HEK293 (cell line): ENCODE measurements around the gene SLC25A31.

Experiments used
- CTCF ChIA-PET: fragments of 350-600 bp; formaldehyde crosslinking; extraction: SDS; loops from one replicate; lab custom pipeline; 2021; ENCODE audit warnings: antibody characterized with exemption; lab: Yijun Ruan, JAX
- POLR2A ChIA-PET: fragments of 300-600 bp; formaldehyde crosslinking; extraction: SDS; loops from one replicate; lab custom pipeline; 2020; ENCODE audit warnings: antibody characterized with exemption, inconsistent platforms; lab: Yijun Ruan, JAX
- H3K27ac ChIP-seq: fragments of 200-500 bp; sonication (Bioruptor generic); 2 replicates; pipeline ENCODE4 v1.5.1; 2014; ENCODE audit warnings: low read depth, low read length, control low read depth, inconsistent platforms; ENCODE audit errors: extremely low read depth
- H3K36me3 ChIP-seq, 2 experiments: fragments of 200-500 bp in 1 of 2; sonication (Bioruptor generic) in 1 of 2; 1 replicate in 1 of 2; 2 replicates in 1 of 2; pipeline ENCODE4 v1.5.1; 2014 to 2017; ENCODE audit warnings: inconsistent platforms in 2 of 2, low read length in 2 of 2; ENCODE audit not compliant: control insufficient read depth in 2 of 2, insufficient read depth in 1 of 2
- H3K4me1 ChIP-seq: fragments of 200-500 bp; sonication (Bioruptor generic); 2 replicates; pipeline ENCODE4 v1.5.1; 2014; ENCODE audit warnings: mild to moderate bottlenecking, low read length, inconsistent platforms; ENCODE audit not compliant: control insufficient read depth, insufficient read depth
- H3K4me3 ChIP-seq: 2 replicates; pipeline ENCODE4 v1.5.1; 2011; ENCODE audit warnings: low read depth, mild to moderate bottlenecking, control low read depth, low read length, moderate library complexity
- H3K9me3 ChIP-seq: fragments of 200-500 bp; sonication (Bioruptor generic); 2 replicates; pipeline ENCODE4 v1.5.1; 2014; ENCODE audit warnings: low read depth, low read length, inconsistent platforms; ENCODE audit not compliant: control insufficient read depth, insufficient read depth
- IKZF3 ChIP-seq: fragments of 450-650 bp; IDR thresholded peaks from 2 replicates; pipeline ENCODE4 v1.5.0; 2018; ENCODE audit warnings: missing biosample characterization, mild to moderate bottlenecking, missing genetic modification characterization, moderate library complexity
- KLF16 ChIP-seq: fragments of 450-650 bp; formaldehyde crosslinking; IDR thresholded peaks from 2 replicates; pipeline ENCODE4 v1.5.1; 2017; ENCODE audit warnings: missing biosample characterization, missing genetic modification characterization
- KLF17 ChIP-seq: fragments of 450-650 bp; formaldehyde crosslinking; IDR thresholded peaks from 2 replicates; pipeline ENCODE4 v1.5.1; 2016; ENCODE audit warnings: missing biosample characterization, missing genetic modification characterization
- KLF7 ChIP-seq: fragments of 450-650 bp; formaldehyde crosslinking; IDR thresholded peaks from 2 replicates; pipeline ENCODE4 v1.5.1; 2016; ENCODE audit warnings: missing biosample characterization, missing genetic modification characterization, borderline replicate concordance
- MEIS1 ChIP-seq: sonication (generic); formaldehyde crosslinking; IDR thresholded peaks from 2 replicates; pipeline ENCODE4 v1.8.1; 2022; ENCODE audit warnings: missing genetic modification reagents, mild to moderate bottlenecking, borderline replicate concordance
- PRDM1 ChIP-seq: fragments of 450-650 bp; formaldehyde crosslinking; IDR thresholded peaks from 2 replicates; pipeline ENCODE4; 2016; ENCODE audit warnings: missing biosample characterization, missing genetic modification characterization
- SP3 ChIP-seq: fragments of 450-650 bp; formaldehyde crosslinking; IDR thresholded peaks from 2 replicates; pipeline ENCODE4 v1.5.1; 2016; ENCODE audit warnings: missing biosample characterization, missing genetic modification characterization
- TCF7L2 ChIP-seq: IDR thresholded peaks from 2 replicates; pipeline ENCODE4 v1.6.1; 2011; ENCODE audit warnings: low read depth, mild to moderate bottlenecking, inconsistent platforms, low read length, moderate library complexity, borderline replicate concordance
- TSHZ1 ChIP-seq: fragments of 450-650 bp; formaldehyde crosslinking; IDR thresholded peaks from 2 replicates; pipeline ENCODE4 v1.5.1; 2016; ENCODE audit warnings: missing biosample characterization, missing genetic modification characterization, borderline replicate concordance
- WT1 ChIP-seq: fragments of 450-650 bp; formaldehyde crosslinking; IDR thresholded peaks from 2 replicates; pipeline ENCODE4 v1.5.1; 2016; ENCODE audit warnings: missing biosample characterization, missing genetic modification characterization
- ZNF24 ChIP-seq: fragments of 450-650 bp; formaldehyde crosslinking; IDR thresholded peaks from 2 replicates; pipeline ENCODE4 v1.5.1; 2016; ENCODE audit warnings: missing biosample characterization, missing genetic modification characterization
- ZNF391 ChIP-seq: fragments of 450-650 bp; formaldehyde crosslinking; IDR thresholded peaks from 2 replicates; pipeline ENCODE4 v1.5.1; 2016; ENCODE audit warnings: low read depth, missing biosample characterization, missing genetic modification characterization, borderline replicate concordance
- ZNF404 ChIP-seq: fragments of 450-650 bp; formaldehyde crosslinking; IDR thresholded peaks from 2 replicates; pipeline ENCODE4 v1.5.1; 2017; ENCODE audit warnings: missing biosample characterization, missing genetic modification characterization
- ZNF560 ChIP-seq: fragments of 450-650 bp; formaldehyde crosslinking; IDR thresholded peaks from 2 replicates; pipeline ENCODE4 v1.5.1; 2017; ENCODE audit warnings: missing biosample characterization, missing genetic modification characterization, borderline replicate concordance
- ZNF624 ChIP-seq: fragments of 450-650 bp; formaldehyde crosslinking; IDR thresholded peaks from 2 replicates; pipeline ENCODE4 v1.5.1; 2017; ENCODE audit warnings: missing biosample characterization, missing genetic modification characterization
- ZNF777 ChIP-seq: fragments of 450-650 bp; formaldehyde crosslinking; IDR thresholded peaks from 2 replicates; pipeline ENCODE4 v1.5.1; 2017; ENCODE audit warnings: missing biosample characterization, missing genetic modification characterization, borderline replicate concordance
- ZSCAN30 ChIP-seq: fragments of 450-650 bp; IDR thresholded peaks from 2 replicates; pipeline ENCODE4 v1.5.1; 2018; ENCODE audit warnings: missing biosample characterization, mild to moderate bottlenecking, missing genetic modification characterization, moderate library complexity

SLC25A31 gene

GRCh38 chr4:127799711-127800110, 69.5 kb downstream of the SLC25A31 start:
- H3K9me3 ChIP-seq, result no peaks in the 10 kb centered on the region
- POLR2A ChIA-PET, result interaction anchor here (1.4 kb wide), 1 partner anchor 81 kb away, joined by 3 read pairs; the partner anchor contains the start of gene PLK4
- CTCF ChIA-PET, result no interaction called here
- no peak overlapping the region for H3K27ac ChIP-seq
- TF ChIP-seq WT1 (no peak), PRDM1 (tag by site-specific recombination) (no peak), ZNF24 (no peak), ZNF391 (no peak), ZNF404 (no peak), KLF16 (tag by site-specific recombination) (no peak), KLF7 (tag by site-specific recombination) (no peak)
- no peak overlapping the region for H3K4me3 ChIP-seq
- no peaks in the 10 kb centered on the region for H3K4me1 ChIP-seq
- H3K36me3 ChIP-seq, result peaks cover 3 to 51% of the 10 kb centered on the region in 2 experiments; a peak in 2 of 3 replicates

- POLR2A ChIA-PET, result no interaction called here
- no peak for TF ChIP-seq ZNF777 (tag by site-specific recombination)
- no peak for TF ChIP-seq MEIS1 (CRISPR knock-in tag)
- TF ChIP-seq ZNF624, result no peak
- TF ChIP-seq ZSCAN30 (tag by site-specific recombination), result no peak
- no peak for TF ChIP-seq KLF17 (tag by site-specific recombination)
- no peak for TF ChIP-seq TCF7L2
- no peak for TF ChIP-seq IKZF3 (tag by site-specific recombination)
- TF ChIP-seq, all 188 proteins: peak for 0
- Histone ChIP-seq H3K4me3 (no peak overlapping the region), H3K9me3 (no peaks in the 10 kb centered on the region), H3K4me1 (no peaks in the 10 kb centered on the region), H3K36me3 (peaks cover 0 to 60% of the 10 kb centered on the region in 2 experiments; a peak in 2 of 3 replicates), H3K27ac (no peak overlapping the region)
- CTCF ChIA-PET, result interaction anchor here (0.6 to 0.7 kb wide), 2 partner anchors 12 to 22 kb away, joined by 3 read pairs; no protein-coding TSS in a partner anchor
These were observed 79.1 kb downstream of the SLC25A31 start for GRCh38 chr4:127809173-127809800.

GRCh38 chr4:127810551-127810950, 80.4 kb downstream of the SLC25A31 start:
- no peak overlapping the region for H3K27ac ChIP-seq
- TF ChIP-seq IKZF3 (tag by site-specific recombination), result no peak
- TF ChIP-seq TSHZ1 (tag by site-specific recombination), result no peak
- no peak for TF ChIP-seq ZNF560
- no peak for TF ChIP-seq SP3 (tag by site-specific recombination)
- H3K4me3 ChIP-seq, result no peak overlapping the region
- POLR2A ChIA-PET, result no interaction called here
- no peaks in the 10 kb centered on the region for H3K4me1 ChIP-seq
- CTCF ChIA-PET, result no interaction called here
- H3K9me3 ChIP-seq, result no peaks in the 10 kb centered on the region
- peaks cover 0 to 52% of the 10 kb centered on the region in 2 experiments; a peak in 2 of 3 replicates for H3K36me3 ChIP-seq
